KOPT-K1 (cell line): Measurements from ENCODE around the gene KCNMA1.

Experiments
- H3K27ac ChIP-seq: fragments of 200-600 bp; sonication (generic); 2 replicates; pipeline ENCODE4 v1.5.1; 2016; ENCODE audit warnings: antibody characterized with exemption, mild to moderate bottlenecking, low read depth, low read length; ENCODE audit not compliant: poor library complexity, severe bottlenecking
- H3K36me3 ChIP-seq: fragments of 200-600 bp; sonication (generic); 2 replicates; pipeline ENCODE4 v1.5.1; 2017; ENCODE audit warnings: antibody characterized with exemption, mild to moderate bottlenecking, low read length, moderate library complexity; ENCODE audit not compliant: insufficient read depth
- H3K9me3 ChIP-seq: fragments of 200-600 bp; sonication (generic); 2 replicates; pipeline ENCODE4 v1.5.1; 2017; ENCODE audit warnings: antibody characterized with exemption, low read length, mild to moderate bottlenecking; ENCODE audit not compliant: insufficient read depth, poor library complexity, severe bottlenecking

The KCNMA1 gene

GRCh38 chr10:77007834-77008233 is 629.8 kb downstream of the KCNMA1 start:
- Histone ChIP-seq H3K9me3 (no peaks in the 10 kb centered on the region), H3K27ac (no peak overlapping the region), H3K36me3 (no peaks in the 10 kb centered on the region)

GRCh38 chr10:77006836-77007511 is 630.6 kb downstream of the KCNMA1 start:
- no peaks in the 10 kb centered on the region for H3K36me3 ChIP-seq

GRCh38 chr10:77005871-77006270 is 631.7 kb downstream of the KCNMA1 start:
- H3K9me3 ChIP-seq = no peaks in the 10 kb centered on the region
- no peak overlapping the region for H3K27ac ChIP-seq
- no peaks in the 10 kb centered on the region for H3K36me3 ChIP-seq

More at GRCh38 chr10:77006836-77007511, 630.6 kb downstream of the KCNMA1 start:
- no peaks in the 10 kb centered on the region for H3K9me3 ChIP-seq
- H3K27ac ChIP-seq = no peak overlapping the region

GRCh38 chr10:77004917-77005564 is 632.6 kb downstream of the KCNMA1 start:
- H3K36me3 ChIP-seq = no peaks in the 10 kb centered on the region
- no peak overlapping the region for H3K27ac ChIP-seq
- no peaks in the 10 kb centered on the region for H3K9me3 ChIP-seq

- no peaks in the 10 kb centered on the region for H3K9me3 ChIP-seq
- H3K27ac ChIP-seq = no peak overlapping the region
- no peaks in the 10 kb centered on the region for H3K36me3 ChIP-seq
These were observed 634.7 kb downstream of the KCNMA1 start for GRCh38 chr10:77002872-77003271.

GRCh38 chr10:77001206-77001605 is 636.4 kb downstream of the KCNMA1 start:
- no peaks in the 10 kb centered on the region for H3K9me3 ChIP-seq
- H3K27ac ChIP-seq = no peak overlapping the region
- H3K36me3 ChIP-seq = no peaks in the 10 kb centered on the region

- no peak overlapping the region for H3K27ac ChIP-seq
- H3K36me3 ChIP-seq = no peaks in the 10 kb centered on the region
These were observed 639.2 kb downstream of the KCNMA1 start for GRCh38 chr10:76998451-76998850.

GRCh38 chr10:76997631-76998030 is 640.0 kb downstream of the KCNMA1 start:
- Histone ChIP-seq H3K9me3 (no peaks in the 10 kb centered on the region), H3K36me3 (no peaks in the 10 kb centered on the region), H3K27ac (no peak overlapping the region)

More at GRCh38 chr10:76998451-76998850, 639.2 kb downstream of the KCNMA1 start:
- no peaks in the 10 kb centered on the region for H3K9me3 ChIP-seq

- Histone ChIP-seq H3K27ac (no peak overlapping the region), H3K36me3 (no peaks in the 10 kb centered on the region), H3K9me3 (no peaks in the 10 kb centered on the region)
These were observed 642.6 kb downstream of the KCNMA1 start for GRCh38 chr10:76995023-76995422.

- Histone ChIP-seq H3K9me3 (no peaks in the 10 kb centered on the region), H3K27ac (no peak overlapping the region), H3K36me3 (no peaks in the 10 kb centered on the region)
These were observed 644.4 kb downstream of the KCNMA1 start for GRCh38 chr10:76993213-76993612.

GRCh38 chr10:76992467-76992866 is 645.1 kb downstream of the KCNMA1 start:
- Histone ChIP-seq H3K9me3 (no peaks in the 10 kb centered on the region), H3K27ac (no peak overlapping the region), H3K36me3 (no peaks in the 10 kb centered on the region)

GRCh38 chr10:76991621-76992020 is 646.0 kb downstream of the KCNMA1 start:
- Histone ChIP-seq H3K36me3 (no peaks in the 10 kb centered on the region), H3K27ac (no peak overlapping the region)

GRCh38 chr10:76990561-76990960 is 647.0 kb downstream of the KCNMA1 start:
- Histone ChIP-seq H3K36me3 (no peaks in the 10 kb centered on the region), H3K27ac (no peak overlapping the region), H3K9me3 (no peaks in the 10 kb centered on the region)

More at GRCh38 chr10:76991621-76992020, 646.0 kb downstream of the KCNMA1 start:
- H3K9me3 ChIP-seq = no peaks in the 10 kb centered on the region

GRCh38 chr10:76984559-76985443 is 652.8 kb downstream of the KCNMA1 start:
- H3K9me3 ChIP-seq = no peaks in the 10 kb centered on the region
- no peak overlapping the region for H3K27ac ChIP-seq
- H3K36me3 ChIP-seq = no peaks in the 10 kb centered on the region

- Histone ChIP-seq H3K36me3 (no peaks in the 10 kb centered on the region), H3K27ac (no peak overlapping the region), H3K9me3 (no peaks in the 10 kb centered on the region)
These were observed 654.0 kb downstream of the KCNMA1 start for GRCh38 chr10:76983624-76984023.
